ENCODE results near the gene CUEDC1.

CUEDC1 gene

DNA sequence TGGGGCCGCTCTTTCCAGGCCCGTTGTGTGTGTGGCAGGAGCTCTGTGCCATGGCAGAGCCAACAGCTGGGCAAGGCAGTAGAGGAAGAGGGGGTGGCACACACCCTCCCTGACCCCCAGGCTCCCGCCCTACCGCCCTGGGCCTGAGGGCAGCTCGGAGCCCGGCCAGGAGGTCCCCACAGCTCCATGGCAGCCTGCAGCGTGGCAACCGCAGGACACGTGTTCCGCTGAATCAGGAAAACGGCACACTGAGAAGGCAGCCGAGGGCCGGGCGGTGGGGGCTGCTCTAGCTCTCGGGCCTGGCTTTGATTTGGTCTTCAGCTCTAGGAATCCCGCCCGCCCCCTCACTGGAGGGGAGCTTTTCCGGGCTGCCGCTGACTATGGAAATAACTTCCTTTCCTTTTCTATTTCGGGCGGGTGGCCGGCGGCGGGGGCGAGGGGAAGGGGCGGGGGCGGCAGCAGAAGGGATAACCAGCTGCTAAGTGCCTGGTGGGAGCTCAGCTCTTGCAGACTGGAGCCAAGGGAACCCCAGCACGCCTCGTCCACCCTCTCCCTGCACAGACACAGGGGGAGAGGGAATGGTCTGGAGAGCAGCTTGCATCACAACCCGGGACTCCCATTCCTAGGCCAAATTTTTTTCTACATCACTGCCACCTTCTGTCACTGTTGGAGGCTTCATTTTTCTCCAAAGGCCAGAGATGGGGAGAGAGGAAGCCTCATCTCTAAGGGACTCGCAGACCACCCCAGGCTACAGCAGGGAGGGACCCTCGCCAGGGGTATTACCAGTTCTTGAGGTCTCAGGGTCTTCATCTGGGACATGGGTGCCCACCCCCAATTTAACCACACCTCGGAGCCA lies 80.5 kb downstream of the CUEDC1 start:
- peak; percentile 81 for DNase-seq (ENCODE audit: low spot score)

DNA sequence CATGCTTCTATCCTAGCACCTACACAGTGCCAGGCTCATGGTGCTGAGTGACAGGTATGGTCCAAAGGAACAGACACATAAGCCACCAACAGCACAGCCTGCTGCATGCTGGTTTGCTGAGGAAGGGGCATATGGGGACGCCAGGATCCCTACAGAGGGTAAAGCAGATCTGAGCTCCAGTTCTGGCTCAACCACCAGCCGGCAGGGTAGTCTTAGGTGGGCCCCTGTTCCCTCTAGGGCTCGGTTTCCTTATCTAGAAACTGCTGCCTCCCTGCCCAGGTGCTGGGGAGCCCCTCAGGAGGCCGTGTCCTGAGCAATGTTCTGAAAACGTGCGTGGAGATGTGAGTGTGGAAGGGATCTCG lies 81.2 kb downstream of the CUEDC1 start:
- no peak for DNase-seq (ENCODE audit: low spot score)

GRCh38 chr17:57873261-57874057 lies 81.8 kb downstream of the CUEDC1 start:
- no peak for DNase-seq (ENCODE audit: low spot score)

- no peak for DNase-seq (ENCODE audit: low spot score)
These were observed 82.7 kb downstream of the CUEDC1 start for GRCh38 chr17:57872536-57872935.

DNA sequence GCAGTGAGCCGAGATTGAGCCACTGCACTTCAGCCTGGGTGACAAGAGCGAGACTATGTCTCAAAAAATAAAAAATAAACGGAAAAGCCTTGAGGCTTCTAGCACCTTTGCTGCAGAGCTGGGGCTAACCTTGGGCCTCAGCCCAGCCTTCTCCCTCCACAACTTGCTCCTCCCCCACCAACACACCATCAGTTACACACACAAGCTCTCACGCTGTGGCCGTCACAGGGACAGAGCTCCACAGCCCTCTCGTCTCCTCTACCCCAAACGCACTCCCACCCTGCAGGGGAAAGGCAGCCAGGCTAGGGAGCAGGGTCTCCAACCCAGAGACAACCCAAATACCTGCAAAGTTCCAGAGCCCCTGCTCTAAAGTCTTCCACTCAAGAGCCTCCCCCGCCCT lies 83.3 kb downstream of the CUEDC1 start:
- no peak for DNase-seq (ENCODE audit: low spot score)

GRCh38 chr17:57871155-57871554 lies 84.1 kb downstream of the CUEDC1 start:
- no peak for DNase-seq (ENCODE audit: low spot score)

GRCh38 chr17:57870283-57870635 lies 85.0 kb downstream of the CUEDC1 start:
- DNase-seq (ENCODE audit: low spot score), result no peak

DNA sequence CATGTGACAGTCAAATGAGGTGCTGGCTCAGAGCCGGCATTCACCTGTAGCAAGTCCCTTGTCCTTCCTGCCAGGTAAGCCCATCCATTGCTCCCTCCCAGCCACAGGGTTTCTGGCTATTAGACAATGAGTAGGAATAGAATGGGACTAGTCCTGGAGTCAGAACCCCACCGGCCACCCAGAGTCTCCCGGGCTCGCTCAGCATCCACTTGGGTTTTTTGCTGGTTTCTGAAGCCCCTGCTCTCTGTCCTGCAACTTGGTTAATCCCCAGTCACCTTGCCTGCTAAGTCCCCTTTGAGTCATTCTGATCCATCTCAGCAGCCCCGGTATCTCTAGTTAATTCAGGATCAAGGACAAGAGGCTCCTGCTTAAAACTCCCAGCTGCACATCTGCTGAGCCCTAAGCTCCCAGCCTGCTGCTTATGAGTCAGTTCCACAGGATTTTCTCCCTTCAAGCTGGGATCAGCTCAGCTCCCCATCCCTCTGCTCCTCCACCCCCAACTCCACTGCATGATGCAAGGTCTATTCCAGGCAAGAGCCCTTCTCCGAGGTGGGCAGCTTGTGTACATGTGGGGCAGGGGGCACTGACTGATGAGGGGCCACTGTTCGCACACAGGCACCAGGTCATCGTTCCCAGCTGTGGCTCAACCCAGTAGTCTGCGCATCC lies 85.5 kb downstream of the CUEDC1 start:
- DNase-seq (ENCODE audit: low spot score), result no peak

- DNase-seq (ENCODE audit: low spot score), result no peak
These were observed 86.1 kb downstream of the CUEDC1 start for GRCh38 chr17:57868910-57869616.

GRCh38 chr17:57868007-57868909 lies 87.0 kb downstream of the CUEDC1 start:
- DNase-seq (ENCODE audit: low spot score), result no peak

DNA sequence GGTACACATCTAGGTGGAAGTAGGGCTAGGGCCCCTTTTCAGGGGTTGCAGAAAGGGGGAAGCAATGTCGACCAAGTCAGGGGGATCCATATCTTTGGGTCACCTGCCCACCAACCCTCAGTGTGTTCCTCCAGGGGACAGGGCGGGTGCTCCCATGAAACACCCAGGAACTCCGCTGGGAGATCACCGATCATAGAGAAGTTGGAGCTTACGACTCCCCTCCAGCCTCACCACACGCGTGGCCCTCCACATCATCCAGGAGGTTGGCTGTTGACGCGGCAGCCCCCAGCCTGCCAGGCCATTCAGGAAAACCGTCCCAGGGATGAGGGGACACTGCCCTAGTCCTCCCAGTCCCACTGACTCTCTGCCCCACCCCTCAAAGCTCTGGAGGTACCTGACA lies 88.1 kb downstream of the CUEDC1 start:
- DNase-seq (ENCODE audit: low spot score), result no peak

- no peak for DNase-seq (ENCODE audit: low spot score)
These were observed 88.5 kb downstream of the CUEDC1 start for GRCh38 chr17:57866723-57867122.

DNA sequence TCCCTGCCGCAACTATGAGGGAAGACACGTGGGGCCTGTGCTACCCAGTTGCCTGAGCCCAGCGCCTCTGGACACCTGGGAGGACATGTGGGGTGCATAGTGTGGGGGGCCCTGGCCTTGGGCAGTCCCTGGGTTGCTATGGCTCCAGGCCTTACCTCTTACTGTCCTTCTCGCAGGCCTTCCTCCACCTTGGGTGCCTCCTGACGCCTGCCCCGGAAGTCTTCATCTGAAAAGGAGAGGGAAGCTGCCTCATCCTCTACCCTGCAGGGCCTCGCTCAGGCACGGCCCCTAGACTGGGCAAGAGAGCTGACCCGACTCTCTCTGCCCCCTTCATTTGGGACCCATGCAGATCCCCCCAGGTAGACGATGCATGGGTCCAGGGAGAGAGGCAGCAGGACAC lies 88.9 kb downstream of the CUEDC1 start:
- DNase-seq (ENCODE audit: low spot score), result no peak

GRCh38 chr17:57864273-57864672 lies 90.9 kb downstream of the CUEDC1 start:
- DNase-seq (ENCODE audit: low spot score), result no peak

DNA sequence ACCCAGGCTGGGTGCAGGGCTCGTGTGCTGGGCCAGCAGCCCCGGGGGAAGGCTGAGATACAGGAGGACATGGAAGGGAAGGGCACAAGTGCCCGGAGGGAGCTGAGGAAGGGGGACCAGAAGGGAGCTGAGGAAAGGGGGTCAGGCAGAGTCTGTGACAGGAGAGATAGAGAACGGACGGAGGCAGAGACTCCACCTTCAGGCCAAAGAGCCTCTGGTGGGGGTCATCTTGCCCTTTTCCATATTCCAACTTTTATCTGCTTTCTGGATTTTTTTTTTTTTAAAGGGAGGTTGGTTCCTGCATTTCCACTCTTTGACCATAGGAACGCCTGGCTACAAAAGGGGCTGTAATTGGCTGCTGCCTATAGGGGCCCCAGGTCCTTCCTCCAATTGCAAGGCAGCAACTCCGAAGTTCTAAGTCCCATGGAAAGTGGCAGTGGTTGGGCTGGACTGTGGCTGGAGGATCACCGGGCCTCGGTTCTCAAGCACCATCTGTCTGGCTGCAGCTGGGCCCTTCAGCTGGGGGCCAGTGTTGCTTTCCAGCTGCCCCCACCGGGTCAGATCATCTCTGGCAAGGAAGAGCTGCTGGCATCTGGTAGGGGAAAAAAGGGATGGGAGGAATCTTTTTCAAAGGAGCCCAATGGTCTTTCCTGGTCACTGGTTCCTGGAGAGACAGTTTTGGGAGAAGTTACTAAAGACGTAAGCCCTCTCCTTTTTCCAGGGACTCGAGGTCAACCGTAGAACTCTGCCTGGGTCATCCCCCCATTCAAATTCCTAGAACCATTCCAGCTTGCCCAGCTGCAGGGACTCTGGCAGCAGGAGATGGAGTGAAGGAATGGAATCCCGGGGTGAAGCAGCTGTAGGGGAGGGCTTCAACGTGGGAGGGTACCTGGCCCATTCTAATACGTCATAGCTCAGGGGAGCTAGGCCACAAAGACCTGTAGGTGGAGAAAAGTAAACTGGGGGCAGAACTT lies 92.2 kb downstream of the CUEDC1 start:
- no peak for DNase-seq (ENCODE audit: low spot score)

- no peak for DNase-seq (ENCODE audit: low spot score)
These were observed 93.2 kb downstream of the CUEDC1 start for GRCh38 chr17:57861790-57862693.

GRCh38 chr17:57861000-57861789 lies 94.0 kb downstream of the CUEDC1 start:
- no peak for DNase-seq (ENCODE audit: low spot score)

DNA sequence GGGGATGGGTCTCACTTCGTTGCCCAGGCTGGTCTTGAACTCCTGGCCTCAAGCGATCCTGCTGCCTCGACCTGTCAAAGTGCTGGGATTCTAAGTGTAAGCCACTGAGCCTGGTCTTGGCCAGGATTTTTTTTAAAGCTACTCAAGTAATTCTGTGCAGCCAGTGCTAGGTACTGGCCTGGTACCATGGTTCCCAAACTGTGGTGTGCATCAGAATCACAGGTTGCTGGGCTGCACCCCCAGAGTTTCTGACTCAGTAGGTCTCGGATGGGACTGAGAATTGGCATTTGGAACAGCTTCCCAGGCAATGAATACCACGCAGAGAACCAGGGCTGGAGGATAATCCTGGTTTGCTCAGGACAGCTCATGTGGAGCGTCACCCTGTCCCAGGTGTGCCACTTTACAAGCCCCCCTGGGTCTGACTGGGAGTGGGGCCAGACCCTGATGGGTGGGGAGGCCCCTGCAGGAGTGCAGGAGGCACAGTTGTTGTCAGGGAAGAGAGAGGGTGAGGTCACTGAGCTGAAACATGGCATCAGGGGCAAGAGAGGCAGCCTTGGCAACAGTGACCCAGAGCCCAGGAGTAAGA lies 94.7 kb downstream of the CUEDC1 start:
- no peak for DNase-seq (ENCODE audit: low spot score)

Data from putamen (tissue), 1 donor.